Bronchial epithelial cell (primary cell): ENCODE measurements around the gene ILK. TPM values are rescaled to one million over a fixed set of nuclear protein-coding genes. Genes with fewer than 3 reads are reported as not detected.

Experiments used
- DNase-seq: peaks from one replicate; pipeline ENCODE4 v3.0.0-alpha.2; 2010; ENCODE audit warnings: low read depth
- FAIRE-seq: peaks from 2 replicates; lab custom pipeline; 2011; peaks lifted over from hg19 to GRCh38; lab: Jason Lieb, UNC
- H3K27me3 ChIP-seq: 2 replicates; pipeline ENCODE4 v1.5.1; 2011; ENCODE audit warnings: low read length; ENCODE audit not compliant: control insufficient read depth, insufficient read depth
- H3K36me3 ChIP-seq: 2 replicates; pipeline ENCODE4 v1.5.1; 2011; ENCODE audit warnings: low read length; ENCODE audit not compliant: control insufficient read depth, insufficient read depth
- H3K4me3 ChIP-seq: 2 replicates; pipeline ENCODE4 v1.5.1; 2011; ENCODE audit warnings: mild to moderate bottlenecking, low read depth, low read length, control low read depth
- total RNA-seq: library from RNA; depleted of rRNA; stranded (reverse); fragments of >200 nt; gene quantifications from 2 replicates; pipeline ENCODE4 v1.2.1, GENCODE V29; 2014
- TF ChIP-seq, protein P1 (sequence below): IDR thresholded peaks from 2 replicates; pipeline ENCODE4 v1.5.1; 2011; ENCODE audit warnings: mild to moderate bottlenecking, moderate library complexity, low read length, control low read depth, inconsistent platforms; ENCODE audit not compliant: insufficient read depth, severe bottlenecking

Gene ILK
- total RNA-seq, 1 donor from 2014 or later: 70.3 TPM

DNA sequence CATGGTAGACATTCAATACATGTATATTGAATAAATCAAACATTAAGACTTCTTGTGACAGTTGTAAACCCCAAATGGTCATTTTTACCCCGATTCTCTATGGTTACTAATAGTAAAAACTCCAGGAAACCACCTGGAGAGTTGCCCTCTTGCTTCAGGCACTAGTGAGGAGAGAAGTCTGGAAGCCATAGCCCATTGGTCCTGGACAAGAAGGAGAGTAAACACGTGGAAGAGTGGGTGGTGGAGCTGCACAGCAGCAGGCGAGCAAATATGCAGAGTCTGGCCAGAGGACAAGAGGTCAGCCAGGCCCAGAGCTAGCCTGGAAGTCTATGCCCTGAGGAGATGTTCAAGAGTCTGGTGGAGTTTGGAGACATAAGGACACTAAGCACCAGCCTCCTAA is 34.3 kb downstream of the ILK start:
- no peak for FAIRE-seq
- TF ChIP-seq, protein P1, sequence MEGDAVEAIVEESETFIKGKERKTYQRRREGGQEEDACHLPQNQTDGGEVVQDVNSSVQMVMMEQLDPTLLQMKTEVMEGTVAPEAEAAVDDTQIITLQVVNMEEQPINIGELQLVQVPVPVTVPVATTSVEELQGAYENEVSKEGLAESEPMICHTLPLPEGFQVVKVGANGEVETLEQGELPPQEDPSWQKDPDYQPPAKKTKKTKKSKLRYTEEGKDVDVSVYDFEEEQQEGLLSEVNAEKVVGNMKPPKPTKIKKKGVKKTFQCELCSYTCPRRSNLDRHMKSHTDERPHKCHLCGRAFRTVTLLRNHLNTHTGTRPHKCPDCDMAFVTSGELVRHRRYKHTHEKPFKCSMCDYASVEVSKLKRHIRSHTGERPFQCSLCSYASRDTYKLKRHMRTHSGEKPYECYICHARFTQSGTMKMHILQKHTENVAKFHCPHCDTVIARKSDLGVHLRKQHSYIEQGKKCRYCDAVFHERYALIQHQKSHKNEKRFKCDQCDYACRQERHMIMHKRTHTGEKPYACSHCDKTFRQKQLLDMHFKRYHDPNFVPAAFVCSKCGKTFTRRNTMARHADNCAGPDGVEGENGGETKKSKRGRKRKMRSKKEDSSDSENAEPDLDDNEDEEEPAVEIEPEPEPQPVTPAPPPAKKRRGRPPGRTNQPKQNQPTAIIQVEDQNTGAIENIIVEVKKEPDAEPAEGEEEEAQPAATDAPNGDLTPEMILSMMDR: no peak
- Histone ChIP-seq H3K27me3 (no peaks in the 10 kb centered on the region), H3K36me3 (no peaks in the 10 kb centered on the region), H3K4me3 (no peak overlapping the region)
- DNase-seq: no peak

DNA sequence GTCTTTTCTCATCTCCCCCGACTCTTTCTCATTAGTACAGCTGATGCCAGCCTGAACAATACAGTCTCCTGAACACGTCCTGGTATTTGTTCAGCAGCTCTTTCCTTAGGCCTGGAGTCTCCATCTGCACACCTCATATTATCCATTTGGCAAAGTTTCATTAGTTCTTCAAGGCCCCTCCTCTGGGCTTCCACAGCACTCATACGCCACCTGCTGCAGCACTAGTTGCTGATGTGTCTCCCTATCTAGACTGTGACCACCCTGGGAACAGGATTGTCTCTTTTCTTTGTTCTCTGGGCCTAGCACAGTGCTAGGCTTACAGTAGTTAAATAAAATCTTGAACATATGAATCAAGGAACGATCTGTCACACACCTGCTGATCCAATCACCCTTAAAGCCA is 34.9 kb downstream of the ILK start:
- FAIRE-seq: no peak
- H3K4me3 ChIP-seq: no peak overlapping the region
- TF ChIP-seq, protein P1: no peak
- no peak for DNase-seq
- no peaks in the 10 kb centered on the region for H3K27me3 ChIP-seq
- no peaks in the 10 kb centered on the region for H3K36me3 ChIP-seq

DNA sequence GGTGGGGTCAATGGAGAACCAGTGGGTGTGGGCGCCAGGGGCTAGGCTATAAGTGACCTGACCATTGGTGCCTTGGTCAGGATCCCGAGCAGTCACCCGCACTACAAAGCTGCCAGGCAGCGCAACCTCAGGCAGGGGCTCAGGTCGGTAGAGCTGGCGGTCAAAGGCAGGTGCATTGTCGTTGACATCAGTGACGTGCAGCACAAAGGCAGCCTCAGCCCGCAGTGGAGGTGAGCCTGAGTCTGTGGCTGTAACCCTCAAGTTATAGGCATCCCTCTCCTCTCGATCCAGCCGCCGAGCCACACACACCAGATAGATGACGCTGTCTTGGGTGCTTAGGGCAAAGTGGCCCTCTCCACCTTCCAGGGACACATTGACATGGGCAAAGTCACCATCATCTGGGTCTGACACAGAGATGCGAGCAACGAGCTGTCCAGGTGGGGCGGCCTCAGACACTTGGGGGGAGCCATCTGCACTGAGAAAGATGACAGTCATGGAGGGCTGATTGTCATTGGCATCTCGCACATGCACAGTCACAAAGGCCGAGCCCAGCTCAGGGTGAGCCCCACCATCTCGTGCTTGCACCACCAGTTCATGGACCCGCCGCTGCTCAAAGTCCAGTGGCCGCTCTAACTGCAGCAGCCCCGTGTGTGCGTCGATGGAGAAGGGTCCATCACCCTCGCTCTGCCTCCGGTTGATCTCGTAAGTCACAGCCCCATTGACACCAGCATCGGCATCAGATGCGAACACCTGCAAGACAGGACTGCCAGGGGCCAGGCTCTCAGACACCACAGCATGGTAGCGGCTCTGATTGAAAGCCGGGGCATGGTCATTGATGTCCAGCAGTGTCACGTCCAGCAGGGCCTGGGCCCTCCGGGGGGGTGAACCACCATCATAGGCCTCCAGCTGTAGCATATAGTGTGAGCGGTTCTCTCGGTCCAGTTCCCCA is 36.7 kb downstream of the ILK start:
- Histone ChIP-seq H3K4me3 (no peak overlapping the region), H3K36me3 (no peaks in the 10 kb centered on the region), H3K27me3 (peaks cover 2% of the 10 kb centered on the region)
- DNase-seq (no peak), FAIRE-seq (no peak)
- TF ChIP-seq, protein P1: no peak

DNA sequence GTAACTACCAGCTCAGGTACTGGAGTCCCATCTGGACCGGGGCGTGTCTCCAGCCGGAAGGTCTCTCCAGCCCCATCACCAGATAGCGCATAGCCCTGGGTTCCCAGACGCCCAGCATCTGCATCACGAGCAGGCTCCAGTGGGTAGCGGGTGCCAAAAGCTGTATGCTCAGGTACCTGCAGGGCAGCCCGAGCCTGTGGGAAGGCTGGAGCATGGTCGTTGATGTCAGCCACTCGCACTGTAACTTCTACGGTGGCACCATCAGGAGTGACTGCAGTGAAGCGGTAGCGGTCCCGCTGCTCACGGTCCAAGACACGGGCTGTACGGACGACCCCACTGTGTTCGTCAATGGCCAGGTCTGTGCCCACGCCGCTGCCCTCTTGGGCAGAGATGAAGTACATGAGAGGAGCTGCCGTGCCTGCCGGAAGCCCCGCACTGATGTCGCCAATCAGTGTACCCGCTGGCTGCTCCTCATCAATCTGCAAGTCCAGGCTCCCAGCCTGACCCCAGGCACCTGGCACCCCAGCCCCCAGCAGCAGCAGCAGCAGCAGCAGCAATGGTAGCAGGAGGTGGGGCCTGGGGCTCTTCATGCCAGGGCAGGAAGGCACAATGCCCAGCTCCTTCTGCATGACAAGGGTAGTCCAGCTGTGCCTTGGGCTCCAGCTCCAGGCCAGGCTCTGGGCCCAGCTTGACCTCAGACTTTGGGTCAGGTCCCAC is 37.6 kb downstream of the ILK start:
- no peak overlapping the region for H3K4me3 ChIP-seq
- H3K36me3 ChIP-seq: no peaks in the 10 kb centered on the region
- TF ChIP-seq, protein P1: no peak
- FAIRE-seq: no peak
- DNase-seq: no peak
- peaks cover 2% of the 10 kb centered on the region for H3K27me3 ChIP-seq

DNA sequence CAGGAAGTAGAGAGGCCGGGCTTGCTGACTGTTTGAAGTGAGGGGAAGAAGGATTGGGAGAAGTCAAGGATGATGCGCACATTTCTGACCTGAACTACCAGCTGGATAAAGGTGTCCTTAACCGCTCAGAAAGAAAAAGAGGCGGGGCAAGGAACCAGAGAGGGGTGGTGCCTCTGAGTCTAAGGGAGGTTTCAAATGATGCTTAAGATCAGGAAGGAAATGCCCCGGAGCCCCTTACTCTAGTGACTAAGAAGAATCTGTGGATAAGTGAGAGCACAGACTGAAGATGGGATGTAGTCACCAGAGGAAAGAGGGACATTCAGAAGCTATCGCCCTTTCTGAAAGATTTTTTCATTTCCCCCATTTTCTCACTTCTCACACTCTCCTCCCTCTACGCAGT is 39.4 kb downstream of the ILK start:
- Histone ChIP-seq H3K4me3 (no peak overlapping the region), H3K36me3 (no peaks in the 10 kb centered on the region), H3K27me3 (peaks cover 2% of the 10 kb centered on the region)
- FAIRE-seq (no peak), DNase-seq (no peak)
- TF ChIP-seq, protein P1: no peak
